ENCODE measurements around the gene WNT7B.

The WNT7B gene

DNA sequence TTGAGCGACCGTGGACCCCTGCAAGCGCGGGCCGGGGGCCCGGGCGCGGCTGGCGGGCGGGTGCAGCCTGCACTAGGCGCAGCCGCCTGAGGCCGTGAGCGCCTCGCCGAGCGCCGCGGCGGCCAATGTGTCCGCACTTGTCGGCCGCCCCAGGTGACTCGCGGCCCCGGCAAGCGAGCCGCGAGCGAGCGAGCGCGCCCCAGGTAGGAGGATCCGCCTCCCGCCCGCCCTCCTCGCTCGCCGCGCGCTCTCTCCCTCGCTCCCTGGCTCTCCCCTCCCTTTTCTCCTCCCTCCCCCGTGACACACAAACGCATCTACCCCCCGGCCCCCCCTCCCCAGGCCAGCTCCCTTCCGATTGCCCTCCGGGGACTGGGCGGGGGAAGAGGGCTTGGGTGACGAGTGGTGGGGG, at the start of gene WNT7B:
Gene WNT7B (minus strand): TSS at position 160 of the 409 bp plus-strand sequence. CDS start 408 bp downstream, outside the sequence.
- peak; percentile 43 for DNase-seq (ENCODE audit: low read depth, low spot score)

- no peak for DNase-seq (ENCODE audit: low read depth, low spot score)
Measured at GRCh38 chr22:46025973-46026898, 49.3 kb upstream of the WNT7B start.

DNA sequence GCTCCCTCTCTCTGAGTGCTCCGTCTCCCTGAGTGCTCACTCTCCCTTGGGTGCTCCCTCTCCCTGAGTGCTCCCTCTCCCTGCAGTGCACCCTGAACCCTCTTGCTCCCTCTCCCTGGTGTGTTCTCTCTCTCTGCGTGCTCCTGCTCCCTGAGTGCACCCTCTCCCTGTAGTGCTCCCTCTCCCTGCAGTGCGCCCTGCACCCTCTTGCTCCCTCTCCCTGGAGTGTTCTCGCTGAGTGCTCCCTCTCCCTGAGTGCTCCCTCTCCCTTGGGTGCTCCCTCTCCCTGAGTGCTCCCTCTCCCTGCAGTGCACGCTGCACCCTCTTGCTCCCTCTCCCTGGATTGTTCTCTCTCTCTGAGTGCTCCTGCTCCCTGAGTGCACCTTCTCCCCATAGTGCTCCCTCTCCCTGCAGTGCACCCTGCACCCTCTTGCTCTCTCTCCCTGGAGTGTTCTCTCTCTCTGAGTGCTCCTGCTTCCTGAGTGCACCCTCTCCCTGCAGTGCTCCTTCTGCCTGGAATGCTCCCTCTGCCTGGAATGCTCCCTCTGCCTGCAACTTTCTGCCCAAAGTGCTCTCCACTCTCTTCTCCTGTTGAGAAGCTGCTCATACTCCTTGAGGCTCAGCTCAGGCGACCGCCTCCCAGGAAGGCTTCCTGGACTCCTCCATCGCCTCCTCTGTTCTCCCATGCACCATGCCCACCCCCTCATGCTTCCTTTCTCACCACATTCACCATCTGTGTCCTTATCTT, 48.4 kb upstream of the WNT7B start:
- no peak for DNase-seq (ENCODE audit: low read depth, low spot score)

DNA sequence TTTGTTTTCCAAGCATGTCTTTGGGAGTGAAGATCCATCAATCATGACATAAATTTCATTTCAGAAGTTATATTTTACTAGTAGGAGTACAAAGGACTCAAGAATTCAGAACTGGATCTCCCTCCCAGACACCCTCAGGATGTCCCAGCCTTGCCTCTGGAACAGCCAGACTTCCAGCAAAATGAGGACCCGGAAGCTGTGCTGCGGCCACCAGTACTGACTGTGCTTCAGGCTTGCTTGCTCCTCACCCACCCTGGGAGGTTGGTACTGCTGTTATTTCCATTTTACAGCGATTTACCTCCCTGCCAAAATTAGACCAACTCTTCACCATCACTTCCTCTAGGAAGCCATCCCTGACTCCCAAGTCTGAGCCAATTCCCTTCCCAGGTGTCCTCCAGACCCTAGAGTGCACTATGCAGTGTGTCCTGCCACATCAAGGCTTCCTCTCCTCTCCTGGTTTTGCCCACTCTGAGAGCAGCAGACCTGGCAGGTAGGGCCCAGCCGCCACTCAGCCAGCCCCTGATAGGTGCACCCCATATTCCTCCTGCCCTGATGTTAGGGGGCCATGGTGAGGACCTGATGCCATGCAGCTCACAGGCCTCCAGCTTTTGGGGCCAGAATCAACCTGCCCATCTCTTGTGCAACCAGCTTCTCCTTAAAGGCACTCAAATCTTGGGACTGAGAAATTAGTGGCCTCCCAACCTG, 47.3 kb upstream of the WNT7B start:
- DNase-seq (ENCODE audit: low read depth, low spot score): no peak

- DNase-seq (ENCODE audit: low read depth, low spot score): peak; percentile 78
Measured at GRCh38 chr22:46023558-46023981, 46.6 kb upstream of the WNT7B start.

- DNase-seq (ENCODE audit: low read depth, low spot score): no peak
Measured at GRCh38 chr22:46022881-46023512, 46.0 kb upstream of the WNT7B start.

GRCh38 chr22:46021577-46021976, 44.6 kb upstream of the WNT7B start:
- no peak for DNase-seq (ENCODE audit: low read depth, low spot score)

- no peak for DNase-seq (ENCODE audit: low read depth, low spot score)
Measured at GRCh38 chr22:46019351-46019750, 42.4 kb upstream of the WNT7B start.

DNA sequence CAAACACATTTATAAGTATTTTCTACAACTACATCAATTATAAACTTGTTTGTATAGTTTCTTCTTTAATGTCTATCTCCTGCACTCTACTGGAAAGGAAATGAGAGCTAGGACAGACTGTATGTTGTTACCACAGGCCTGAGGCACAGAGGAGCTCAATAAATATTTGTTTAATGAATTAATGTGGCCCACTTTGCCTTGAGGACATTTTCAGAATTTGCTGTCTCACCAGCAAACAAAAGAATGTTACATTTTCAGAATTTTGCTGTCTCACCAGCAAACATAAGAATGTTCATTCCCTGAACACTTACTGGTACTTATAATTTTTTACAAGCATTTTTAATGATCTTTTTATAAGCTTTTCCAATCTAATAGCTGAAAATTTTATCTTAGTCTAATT, 41.9 kb upstream of the WNT7B start:
- no peak for DNase-seq (ENCODE audit: low read depth, low spot score)

DNA sequence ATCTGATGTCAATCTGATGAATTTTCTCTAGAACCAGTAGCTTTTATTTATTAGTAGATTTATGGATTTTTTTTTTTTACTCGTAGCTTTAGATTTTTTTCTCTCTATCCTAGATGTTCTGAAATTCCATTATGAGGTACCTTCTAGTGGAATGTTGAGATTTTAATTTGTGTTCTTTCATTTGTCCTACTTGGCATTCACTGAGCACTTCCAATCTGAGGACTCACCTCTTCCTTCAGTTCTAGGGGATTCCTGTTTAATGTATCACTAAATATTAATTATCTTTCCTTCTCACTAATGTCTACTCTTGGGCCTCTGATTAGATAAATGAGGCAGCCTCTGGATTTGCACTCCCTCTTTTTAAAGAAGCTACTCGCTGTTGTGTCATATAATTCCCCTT, 40.2 kb upstream of the WNT7B start:
- no peak for DNase-seq (ENCODE audit: low read depth, low spot score)

GRCh38 chr22:46013460-46014416, 36.8 kb upstream of the WNT7B start:
- DNase-seq (ENCODE audit: low read depth, low spot score): peak; percentile 98

DNA sequence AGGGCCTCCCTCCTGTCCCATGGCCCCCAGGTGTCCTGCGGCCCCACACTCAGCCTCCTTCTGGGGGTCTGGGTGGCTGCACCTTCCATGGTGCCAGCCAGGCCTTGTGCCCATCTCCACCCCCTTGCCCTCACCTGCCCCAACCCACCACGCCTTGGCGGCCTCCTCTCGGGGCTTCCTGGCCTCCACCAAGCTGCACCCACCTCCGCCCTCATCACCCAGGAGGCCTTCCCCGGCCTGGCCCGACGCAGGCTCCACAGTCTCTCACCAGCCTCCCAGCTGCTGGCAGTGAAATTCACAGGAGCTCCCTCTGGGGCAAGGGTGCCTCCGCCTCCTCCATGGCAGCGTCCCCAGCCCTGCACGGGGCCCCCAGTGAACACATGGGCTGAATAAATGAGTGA, 35.9 kb upstream of the WNT7B start:
- no peak for DNase-seq (ENCODE audit: low read depth, low spot score)

DNA sequence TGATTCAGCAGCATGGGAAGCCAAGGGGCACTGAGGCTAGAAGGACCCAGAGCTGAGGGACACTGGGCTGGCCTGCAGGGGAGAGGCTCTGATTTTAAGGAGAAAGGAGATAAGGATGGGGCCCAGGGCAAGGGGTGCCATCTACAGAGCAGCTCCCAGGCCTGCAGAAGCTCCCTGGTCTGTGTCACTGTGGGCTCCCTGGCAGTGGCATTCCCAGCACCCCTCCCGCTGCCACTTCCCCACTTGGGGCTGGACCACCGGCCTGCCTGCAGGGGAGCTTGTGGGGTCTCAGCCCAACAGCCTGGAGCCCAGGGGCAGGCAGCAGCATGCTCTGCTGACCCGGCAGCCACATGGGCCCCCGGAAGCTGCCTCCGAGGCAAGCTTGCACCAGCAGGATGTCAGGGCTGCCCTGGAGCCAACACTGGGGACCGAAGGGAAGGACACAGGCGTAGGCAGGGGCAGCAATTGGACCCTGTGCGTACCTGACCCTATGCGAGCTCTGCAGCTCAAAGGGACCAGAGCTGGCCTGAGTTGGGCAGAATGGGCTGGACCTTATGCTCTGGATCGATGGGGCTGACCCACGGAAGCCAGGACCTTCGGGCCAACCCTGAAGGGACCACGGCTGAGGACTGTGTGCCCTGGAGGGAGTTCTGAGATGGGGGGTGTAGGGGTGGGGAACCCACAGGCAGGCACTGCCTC, 35.4 kb upstream of the WNT7B start:
- DNase-seq (ENCODE audit: low read depth, low spot score): no peak

GRCh38 chr22:46011627-46012181, 34.7 kb upstream of the WNT7B start:
- peak; percentile 49 for DNase-seq (ENCODE audit: low read depth, low spot score)

- DNase-seq (ENCODE audit: low read depth, low spot score): peak; percentile 58
Measured at GRCh38 chr22:46010951-46011626, 34.1 kb upstream of the WNT7B start.

GRCh38 chr22:46010207-46010867, 33.4 kb upstream of the WNT7B start:
- DNase-seq (ENCODE audit: low read depth, low spot score): peak; percentile 76

DNA sequence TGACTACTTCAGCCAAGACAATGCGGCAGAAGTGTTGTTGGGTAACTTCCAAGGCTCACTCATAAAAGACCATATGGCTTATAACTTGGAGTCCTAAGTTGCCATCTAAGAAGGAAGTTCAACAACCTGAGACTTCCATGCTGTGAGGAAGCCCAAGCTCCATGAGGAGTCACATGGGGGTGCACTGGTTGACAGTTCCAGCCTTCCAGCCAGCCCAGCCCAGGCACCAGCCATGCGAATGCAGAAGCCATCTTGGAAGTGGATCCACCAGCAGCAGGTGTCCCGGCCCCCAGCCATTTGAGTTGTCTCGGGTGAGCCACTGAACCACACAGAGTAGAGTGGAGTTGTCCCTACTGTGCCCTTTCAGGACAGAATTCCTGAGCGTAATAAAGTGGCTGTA, 32.8 kb upstream of the WNT7B start:
- DNase-seq (ENCODE audit: low read depth, low spot score): no peak

DNA sequence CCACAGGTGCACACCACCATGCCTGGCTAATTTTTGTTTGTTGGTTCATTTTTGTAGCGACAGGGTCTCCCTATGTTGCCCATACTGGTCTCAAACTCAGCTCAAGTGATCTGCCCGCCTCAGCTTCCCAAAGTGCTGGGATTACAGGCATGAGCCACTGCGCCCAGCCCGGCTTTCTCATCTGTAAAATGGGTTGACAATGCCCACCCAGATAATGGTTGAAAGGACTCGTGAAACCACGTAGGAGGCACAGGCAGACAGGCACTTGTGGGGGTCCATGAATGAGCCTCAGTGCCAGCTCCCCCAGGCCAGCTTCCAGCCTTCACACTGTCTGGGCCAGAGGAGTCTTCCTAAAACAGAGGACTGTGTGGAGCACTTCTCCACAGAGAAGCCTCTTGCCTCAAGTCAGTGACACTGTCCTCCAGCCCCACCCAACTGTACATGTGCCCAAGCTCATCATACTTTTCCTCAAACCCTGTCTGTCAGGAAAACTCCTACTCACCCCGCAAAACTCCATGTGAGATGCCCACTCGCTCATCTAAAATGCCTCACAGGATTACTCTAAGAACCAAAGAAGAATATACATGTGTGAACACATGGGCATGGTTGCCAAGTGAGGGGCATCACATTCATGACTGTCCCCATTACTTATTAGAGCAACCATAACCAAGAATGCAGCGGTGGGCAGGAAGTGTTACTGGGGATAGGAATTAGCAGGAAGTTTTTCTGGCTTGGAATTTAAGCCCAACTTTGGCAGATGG, 32.1 kb upstream of the WNT7B start:
- no peak for DNase-seq (ENCODE audit: low read depth, low spot score)

All from astrocyte of the hippocampus (primary cell).